ENCODE measurements around the gene ESYT2.
"Not testable (repeated sequence)": the region's sequence is repeated elsewhere in the genome, so short reads cannot be mapped to it uniquely, and the experiment has no call there.

The ESYT2 gene

DNA sequence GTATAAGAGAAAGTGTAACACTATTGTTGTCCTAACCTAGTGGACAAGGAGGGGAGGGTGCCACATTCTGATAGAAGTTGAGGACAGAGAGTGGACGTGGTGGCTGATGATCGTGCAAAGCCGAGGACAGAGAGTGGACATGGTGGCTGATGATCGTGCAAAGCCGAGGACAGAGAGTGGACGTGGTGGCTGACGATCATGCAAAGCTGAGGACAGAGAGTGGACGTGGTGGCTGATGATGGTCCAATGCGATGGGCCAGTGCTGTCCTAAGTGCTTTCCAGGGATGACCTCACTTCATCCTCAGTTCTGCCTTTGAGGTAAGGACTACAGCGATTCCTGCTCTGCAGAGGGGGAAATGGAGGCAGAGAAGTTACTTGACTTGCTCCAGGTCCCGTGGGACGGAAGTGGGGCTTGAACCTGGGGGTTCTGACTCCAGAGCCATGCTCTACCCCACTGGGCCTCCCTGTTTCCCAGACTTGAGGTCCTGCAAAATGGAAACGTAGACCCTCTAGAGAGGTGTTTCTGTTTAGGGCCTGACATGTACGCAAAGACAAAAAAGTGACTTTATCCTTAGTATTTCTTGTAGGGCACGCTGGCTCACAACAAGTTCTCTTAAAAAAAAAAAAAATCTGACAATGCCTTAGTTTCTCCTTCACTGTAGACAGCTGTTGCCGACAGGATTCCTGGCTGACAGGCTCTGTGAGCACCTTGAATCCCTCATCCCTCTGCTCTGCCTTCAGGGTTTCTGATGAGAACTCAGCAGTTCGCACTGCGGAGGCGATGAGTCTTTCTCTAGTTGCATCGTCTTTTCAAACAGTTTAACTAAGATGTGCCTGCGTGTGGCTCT is 104.4 kb downstream of the ESYT2 start:
- DNase-seq (ENCODE audit: low spot score): no peak

DNA sequence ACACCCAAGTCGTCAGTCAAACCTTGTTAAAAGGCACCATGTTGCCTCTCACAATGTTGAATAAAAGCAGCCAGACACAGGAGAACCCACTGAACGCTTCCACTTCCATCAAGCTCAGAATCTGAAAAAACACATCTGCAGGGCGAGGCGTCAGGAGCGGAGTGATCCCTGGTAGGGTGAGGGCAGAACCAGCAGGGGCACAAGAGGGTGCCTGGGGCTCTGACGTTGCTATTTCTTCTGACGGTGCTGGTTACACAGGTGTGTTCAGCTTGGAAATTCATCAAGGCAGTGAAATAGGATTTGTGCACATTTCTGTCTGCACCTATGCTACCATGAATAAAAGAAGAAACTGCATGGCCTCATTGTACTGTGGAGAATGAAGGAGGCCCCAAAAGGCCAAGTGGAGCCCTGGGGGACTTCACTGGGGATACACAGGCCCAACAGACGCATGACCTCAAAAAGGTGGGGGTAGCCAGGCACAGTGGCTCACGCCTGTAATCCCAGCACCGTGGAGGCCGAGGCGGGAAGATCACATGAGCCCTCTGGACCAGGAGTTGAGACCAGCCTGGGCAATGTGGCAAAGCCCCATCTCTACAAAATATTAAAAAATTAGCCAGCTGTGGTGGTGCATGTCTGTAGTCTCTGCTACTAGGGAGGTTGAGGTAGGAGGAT is 105.5 kb downstream of the ESYT2 start:
- DNase-seq (ENCODE audit: low spot score): no peak

DNA sequence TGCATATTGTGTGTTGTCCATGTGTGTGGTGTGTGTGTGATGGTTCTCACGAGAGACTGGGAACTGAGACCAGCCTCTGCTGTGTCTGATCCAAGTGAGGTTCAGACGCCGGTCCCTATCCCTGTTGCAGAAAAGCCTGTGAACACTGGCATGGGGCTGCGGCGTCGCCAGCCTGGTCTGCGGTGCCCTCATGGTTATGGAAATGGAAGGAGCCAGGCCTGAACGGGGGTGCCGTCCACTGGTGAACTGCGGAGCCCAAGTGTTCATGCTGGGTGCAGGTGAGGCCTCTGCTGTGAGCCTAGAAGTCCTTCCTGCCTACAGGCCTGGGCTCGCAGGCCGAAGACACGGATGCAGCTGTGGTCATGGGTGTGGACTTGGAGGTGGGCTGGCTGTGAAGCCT is 106.0 kb downstream of the ESYT2 start:
- no peak for DNase-seq (ENCODE audit: low spot score)

DNA sequence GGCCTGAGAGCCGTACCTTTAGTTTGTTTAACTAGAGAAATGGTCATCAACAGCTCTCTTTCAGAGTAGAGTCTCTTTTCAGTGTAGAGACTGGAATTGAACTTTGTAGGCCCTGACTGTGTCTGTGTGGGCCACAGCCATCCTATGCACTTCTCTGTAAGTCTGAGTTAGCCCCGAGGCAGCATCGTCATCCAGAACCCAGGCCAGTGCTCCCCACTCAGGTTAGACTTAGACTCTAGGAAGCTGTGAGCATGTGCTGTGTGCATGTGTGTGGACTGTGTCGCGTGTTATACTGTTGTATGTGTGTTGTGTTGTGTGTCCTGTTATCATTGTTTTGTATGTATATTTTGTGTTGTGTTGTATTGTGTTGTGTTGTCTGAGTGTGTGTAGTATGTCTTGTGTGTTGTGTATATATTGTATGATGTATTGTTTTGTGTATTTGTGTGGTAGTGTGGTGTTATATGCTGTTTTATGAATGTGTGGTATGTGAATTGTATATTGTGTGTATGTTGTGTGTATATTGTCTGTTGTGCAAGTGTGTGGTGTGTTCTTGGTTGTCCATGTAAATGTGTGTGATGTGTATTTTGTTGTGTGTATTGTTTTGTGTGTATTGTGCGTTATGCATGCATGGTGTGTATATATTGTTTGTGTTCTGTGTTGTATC is 106.6 kb downstream of the ESYT2 start:
- no peak for DNase-seq (ENCODE audit: low spot score)

DNA sequence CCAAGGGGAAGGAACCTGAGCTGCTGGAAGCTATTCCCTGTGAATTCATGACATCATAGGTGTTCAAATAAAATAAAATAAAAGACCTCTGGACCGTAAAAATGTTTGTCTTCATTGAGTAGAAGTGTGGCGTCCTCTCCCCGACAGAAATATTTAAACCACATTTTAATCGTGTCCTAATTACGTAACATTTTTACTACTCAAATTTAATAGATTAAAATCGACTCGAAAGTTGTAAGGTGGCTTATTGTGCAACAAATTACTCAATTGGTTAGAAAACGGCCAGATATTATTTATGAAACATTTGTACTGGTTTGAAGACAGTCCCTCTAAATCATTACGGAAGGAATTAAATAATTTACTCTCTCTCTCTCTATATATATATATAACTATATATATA is 109.2 kb downstream of the ESYT2 start:
- DNase-seq (ENCODE audit: low spot score): no peak

DNA sequence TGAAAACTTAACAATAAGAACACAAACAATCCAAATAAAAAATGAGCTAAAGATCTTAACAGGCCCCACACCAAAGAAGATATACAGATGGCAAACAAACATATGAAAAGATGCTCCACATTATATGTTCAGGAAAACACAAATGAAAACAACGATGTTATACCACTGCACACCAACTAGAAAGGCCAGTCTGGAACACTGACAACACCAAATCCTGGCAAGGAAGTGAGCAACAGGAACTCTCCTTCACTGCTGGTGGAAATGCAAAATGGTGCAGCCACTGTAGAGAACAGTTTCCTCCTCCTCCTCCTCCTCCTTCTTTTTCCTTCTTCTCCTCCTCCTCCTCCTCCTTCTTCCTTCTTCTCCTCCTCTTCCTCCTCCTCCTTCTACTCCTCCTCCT is 112.5 kb downstream of the ESYT2 start:
- DNase-seq (ENCODE audit: low spot score): no peak

DNA sequence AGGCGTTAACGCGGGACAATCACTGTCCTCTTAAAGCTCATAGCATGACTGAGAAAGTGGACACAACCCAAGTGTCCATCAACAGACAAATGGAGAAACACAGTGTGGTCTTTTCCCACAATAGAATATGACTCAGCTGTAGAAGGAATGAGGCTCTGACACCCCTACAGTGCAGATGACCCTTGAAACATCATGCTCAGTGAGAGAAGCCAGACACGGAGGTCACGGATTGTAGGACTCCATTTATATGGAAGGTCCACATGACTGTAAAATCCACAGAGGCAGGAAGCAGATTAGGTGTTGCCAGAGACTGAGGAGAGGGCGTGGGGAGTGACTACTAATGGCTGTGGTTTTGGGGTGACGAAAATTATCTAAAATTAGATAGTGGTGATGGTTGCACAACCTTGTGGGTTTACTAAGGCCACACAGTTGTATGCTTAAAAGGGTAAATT is 118.6 kb downstream of the ESYT2 start:
- DNase-seq (ENCODE audit: low spot score): no peak

DNA sequence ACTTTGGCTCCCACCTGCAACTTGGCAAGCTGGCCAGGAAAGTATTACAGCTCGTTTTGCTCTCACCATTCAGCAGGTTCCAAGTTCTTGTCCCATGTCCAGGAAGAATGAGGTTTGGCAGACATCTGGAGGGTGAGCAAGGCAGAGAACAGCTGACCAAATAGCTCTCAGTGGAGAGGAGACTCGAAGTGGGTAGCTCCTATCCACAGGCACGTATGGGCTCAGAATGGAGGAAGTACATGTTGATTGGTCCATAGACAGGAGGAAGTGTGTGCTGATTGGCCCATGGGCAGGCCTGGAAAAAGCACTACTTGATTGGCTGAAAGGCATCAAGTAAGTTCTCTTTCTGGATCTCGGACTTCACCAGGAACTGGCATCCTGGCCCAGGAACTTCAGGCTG is 121.7 kb downstream of the ESYT2 start:
- no peak for DNase-seq (ENCODE audit: low spot score)

DNA sequence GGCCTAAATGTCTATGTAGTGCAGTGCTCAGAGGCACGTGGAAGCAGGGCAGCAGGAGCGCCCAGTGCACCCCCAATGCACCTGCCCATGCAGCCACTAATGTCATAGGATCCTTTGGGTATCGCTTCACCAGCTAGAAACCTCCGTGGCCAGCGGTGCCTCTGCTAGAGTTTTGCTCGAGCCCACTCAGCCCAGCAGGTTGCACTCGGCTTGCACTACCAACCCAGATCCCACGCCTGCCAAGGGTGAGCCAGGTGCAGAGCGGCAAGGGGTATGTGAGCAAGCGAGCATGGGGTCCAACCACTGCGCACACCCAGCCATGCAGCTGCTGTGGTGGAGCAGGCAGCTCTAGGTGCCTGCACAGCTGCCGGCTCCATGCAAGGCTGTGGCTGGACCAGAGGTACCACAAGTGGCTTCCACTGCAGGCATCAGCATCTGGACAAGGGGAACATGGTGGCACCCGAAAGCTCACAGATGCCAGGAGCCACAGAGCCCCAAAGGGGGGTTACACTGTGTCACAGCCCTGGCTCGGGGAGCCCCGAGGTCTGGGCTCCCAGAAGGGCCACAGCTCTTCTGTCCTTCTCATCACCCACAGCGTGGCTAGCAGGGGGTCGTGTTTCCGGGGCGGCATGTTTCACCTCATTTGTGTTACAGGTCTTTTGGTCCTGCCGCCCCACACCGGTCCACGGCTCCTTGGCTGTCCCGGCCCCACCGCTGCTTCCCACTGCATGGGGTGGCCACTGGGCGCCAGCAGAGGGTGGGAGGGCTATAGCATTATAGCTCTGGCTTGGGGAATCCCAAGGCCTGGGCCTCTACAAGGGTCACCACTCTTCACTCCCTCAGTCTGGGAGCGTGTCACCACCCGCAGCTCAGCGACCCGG is 122.4 kb downstream of the ESYT2 start:
- DNase-seq (ENCODE audit: low spot score): no peak

DNA sequence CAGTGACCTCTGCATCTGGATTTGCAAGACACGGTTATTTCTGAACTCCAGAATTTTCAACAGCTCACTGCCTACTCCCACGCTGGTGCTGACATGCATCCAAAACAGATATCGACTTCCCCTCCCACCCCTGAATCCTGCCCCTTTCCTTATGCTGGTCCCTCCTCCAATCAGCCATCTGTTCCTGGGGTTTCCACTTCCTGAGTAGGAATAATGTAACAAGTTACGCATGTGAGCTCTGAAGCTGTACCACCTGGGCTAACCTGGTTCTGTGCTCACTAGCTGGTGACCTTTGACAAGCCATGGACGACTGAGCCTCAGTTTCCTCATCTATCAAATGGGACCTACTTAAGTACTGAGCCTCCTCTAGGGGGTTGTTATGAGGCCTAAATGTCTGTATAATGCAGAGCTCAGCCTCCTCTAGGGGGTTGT is 123.0 kb downstream of the ESYT2 start:
- no peak for DNase-seq (ENCODE audit: low spot score)

DNA sequence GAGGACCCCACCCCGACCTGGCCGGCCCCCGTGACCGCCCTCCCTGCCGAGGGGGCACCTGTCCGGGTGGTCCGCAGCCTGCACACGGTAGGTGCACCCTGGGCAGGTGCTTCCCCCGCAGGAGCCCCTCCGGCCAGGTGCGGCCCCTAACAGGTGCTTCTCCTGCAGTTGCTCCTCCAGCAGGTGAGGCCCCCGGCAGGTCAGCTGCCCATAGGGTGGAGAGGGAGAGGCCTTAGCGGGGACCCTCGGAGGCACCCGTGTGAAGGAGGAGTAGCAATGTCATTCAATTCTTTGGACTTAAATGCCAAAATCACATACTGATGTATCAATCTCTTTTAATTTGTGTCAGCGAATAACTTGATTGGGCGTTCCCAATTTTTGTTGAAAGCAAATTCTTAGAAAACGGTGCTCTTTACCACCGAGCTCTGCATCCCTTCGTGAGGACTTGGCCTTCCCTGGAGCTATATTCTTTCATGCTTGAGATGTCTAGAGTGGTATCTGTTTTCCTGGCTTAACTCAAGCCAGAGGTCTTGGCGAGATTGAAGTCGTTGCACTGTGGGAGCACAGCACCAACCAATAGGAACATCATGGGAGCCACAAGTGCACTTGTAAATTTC is 124.0 kb downstream of the ESYT2 start:
- no peak for DNase-seq (ENCODE audit: low spot score)

DNA sequence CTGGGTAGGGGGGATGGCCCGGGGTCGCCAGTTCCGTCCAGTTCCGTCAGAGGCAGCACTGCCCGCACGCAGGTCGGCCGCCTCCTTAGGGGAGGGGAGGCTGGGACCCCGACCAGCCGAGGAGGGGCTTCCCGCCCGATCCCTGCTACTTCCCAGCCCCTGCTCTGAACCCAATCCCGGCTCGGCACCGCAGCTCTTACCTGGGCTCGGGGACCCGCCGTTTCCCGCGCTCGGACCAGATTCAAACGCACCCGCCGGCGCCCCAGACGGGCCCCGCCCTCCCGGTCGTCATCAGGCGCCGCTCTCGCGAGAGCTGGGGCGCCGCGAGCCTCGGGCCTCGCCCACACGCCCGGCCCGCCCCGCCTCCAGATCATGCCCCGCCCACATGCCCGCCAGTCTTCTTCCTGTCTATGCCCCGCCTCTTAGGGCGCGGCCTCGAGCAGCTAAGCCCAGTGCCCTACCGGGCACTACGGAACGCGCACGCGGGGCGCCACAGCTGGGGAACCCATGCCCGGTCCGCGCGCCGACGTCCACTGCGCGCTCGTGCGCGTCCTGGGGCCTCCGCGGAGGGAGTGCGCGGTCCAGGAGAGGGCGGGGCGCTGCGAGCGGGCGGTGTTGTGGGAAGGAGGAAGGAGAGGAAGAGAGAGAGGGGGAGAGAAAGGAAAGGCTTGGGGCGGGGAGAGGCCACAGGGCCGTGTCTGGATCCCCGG is 124.6 kb downstream of the ESYT2 start, which contains the start of gene NCAPG2:
Gene NCAPG2 (minus strand): TSS at position 281 of the 710 bp plus-strand sequence. CDS start 2,905 bp downstream, outside the sequence.
- DNase-seq (ENCODE audit: low spot score): peak; percentile 98

DNA sequence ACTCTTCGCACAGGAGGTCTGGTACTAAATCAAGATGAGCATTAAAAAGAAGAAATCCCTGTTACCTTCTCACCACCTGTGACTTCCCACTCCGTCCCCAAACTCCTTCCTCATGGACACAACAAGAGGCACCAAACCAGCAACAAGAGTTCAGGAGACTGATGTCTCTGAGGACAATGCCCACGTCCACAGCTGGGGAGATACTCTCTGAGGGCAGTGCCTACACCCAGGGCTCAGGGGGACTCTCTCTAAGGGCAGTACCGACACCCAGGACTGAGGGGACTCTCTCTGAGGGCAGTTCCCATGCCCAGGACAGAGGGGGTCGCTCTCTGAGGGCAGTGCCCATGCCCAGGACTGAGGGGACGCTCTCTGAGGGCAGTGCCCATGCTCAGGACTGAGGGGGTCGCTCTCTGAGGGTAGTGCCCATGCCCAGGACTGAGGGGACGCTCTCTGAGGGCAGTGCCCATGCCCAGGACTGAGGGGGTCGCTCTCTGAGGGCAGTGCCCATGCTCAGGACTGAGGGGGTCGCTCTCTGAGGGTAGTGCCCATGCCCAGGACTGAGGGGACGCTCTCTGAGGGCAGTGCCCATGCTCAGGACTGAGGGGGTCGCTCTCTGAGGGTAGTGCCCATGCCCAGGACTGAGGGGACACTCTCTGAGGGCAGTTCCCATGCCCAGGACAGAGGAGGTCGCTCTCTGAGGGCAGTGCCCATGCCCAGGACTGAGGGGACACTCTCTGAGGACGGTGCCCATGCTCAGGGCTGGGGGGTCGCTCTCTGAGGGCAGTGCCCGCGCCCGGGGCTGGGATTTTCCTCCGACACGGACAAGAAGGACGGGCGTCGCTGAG is 125.4 kb downstream of the ESYT2 start:
- not testable (repeated sequence) for DNase-seq (ENCODE audit: low spot score)

DNA sequence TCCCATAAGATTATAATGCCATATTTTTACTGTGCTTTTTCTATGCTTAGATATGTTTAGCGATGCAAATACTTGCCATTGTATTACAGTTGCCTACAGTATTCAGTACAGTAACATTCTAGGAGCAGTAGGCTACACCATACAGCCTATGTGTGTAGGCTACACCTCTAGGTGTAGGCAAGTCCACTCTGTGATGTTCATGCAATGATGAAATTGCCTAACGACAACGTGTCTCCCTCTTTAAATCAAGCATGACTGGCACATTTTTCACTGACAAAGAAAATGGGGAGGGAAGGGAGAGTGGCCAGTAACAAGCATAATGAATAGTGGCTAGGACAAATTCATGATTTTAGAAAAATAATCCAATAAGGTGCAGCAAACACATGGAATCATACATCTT is 126.4 kb downstream of the ESYT2 start:
- DNase-seq (ENCODE audit: low spot score): no peak

DNA sequence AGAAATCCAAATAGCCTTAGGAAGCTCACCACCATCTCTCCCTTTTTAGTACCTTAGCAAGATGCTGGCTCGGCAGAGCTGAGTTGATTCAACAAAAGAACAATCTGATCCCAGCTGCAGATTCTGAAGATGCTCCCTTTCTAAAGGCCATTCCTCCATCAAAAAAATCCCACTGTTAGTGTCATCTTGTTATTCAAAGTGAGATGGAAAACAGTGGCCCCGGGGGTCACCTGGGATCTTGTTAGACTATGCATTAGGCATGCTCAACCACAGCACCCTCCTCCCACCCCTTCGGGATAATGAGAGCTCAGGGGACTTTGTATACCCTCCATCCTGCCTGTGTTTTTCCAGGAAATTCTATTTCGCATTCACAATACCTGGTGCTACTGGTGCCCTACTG is 127.1 kb downstream of the ESYT2 start:
- no peak for DNase-seq (ENCODE audit: low spot score)

DNA sequence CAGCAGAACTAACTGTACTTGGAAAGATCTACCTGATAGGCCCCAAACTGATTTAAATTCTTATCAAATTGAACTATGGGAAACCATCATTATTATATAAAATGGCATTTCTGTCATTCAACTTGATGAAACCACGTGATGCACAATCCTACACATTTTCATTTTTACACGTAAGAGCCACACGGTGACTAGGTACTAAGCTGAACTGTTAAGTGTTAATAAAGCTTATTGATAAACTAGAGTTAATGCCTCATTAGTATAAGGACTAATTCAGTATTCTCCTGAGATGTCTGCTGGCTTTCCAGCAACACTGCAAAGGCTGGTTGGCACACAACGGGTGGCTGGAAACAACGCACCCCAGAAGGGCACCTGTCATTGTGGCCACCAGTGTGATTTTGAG is 129.3 kb downstream of the ESYT2 start:
- no peak for DNase-seq (ENCODE audit: low spot score)

DNA sequence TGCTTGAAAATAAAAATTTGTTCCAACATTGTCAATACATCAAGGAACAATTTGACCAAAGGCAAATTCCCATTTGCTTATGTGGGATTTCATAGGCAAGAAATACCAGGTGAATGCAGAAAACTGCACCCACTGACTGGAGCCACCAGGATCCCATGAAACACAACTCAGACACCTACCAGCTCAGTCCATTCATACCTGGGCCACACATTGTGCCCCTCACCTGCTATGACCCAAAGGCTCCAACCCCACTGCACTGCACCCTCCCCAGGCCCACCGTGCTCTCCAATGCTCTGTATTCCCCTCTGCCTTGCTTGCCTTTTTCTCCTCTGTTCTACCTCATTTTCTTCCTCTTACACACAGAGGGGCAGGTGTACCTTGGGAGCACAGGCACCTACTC is 130.0 kb downstream of the ESYT2 start:
- no peak for DNase-seq (ENCODE audit: low spot score)

DNA sequence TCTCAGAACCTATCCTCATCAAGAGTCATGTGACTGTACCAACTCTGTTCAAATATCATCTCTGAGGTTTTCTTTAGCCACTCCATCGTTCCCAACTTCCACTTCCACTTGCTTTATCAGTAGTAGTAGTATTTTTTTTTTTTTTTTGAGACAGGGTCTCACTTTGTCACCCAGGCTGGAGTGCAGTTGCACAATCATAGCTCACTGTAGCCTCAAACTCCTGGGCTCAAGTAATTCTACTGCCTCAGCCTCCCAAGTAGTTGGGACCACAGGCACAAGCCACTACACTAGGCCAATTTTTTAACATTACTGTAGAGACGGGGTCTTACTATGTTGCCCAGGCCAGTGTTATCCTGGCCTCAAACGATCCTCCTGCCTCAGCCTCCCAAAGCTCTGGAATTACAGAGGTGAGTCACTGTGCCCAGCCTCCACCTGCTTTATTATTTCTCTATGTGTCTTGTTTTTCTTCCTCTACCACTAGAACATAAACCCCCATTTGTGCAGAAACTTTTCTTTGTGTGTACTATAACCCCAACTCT is 130.6 kb downstream of the ESYT2 start:
- no peak for DNase-seq (ENCODE audit: low spot score)

DNA sequence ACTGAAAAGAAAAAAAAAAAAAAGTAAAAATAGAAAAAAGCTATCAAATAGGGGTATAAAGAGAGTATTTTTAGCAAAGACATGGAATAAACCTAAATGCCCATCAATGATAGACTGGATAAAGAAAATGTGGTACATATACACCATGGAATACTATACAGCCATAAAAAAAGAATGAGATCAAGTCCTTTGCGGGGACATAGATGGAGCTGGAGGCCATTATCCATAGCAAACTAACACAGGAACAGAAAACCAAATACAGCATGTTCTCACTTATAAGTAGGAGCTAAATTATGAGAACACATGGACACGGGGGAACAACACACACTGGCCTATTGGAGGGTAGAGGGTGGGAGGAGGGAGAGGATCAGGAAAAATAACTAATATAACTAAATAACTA is 131.7 kb downstream of the ESYT2 start:
- DNase-seq (ENCODE audit: low spot score): not testable (repeated sequence)
